Endothelial cell of umbilical vein (primary cell): ENCODE measurements around the gene PLCB4. TPM values are rescaled to one million over a fixed set of nuclear protein-coding genes. Genes with fewer than 3 reads are reported as not detected.

ENCODE experiments used
- BruUV-seq: library from RNA; stranded (reverse); fragments of 400-500 nt; replicated peaks from 2 replicates; lab custom pipeline; 2021; lab: Mats Ljungman, UMichigan
- CTCF ChIA-PET: fragments of 300-600, 350-600 bp; sonication (Branson Sonifier 250); formaldehyde crosslinking; loops from one replicate; lab custom pipeline; 2021; ENCODE audit warnings: antibody characterized with exemption, inconsistent platforms; lab: Charles Lee
- POLR2A ChIA-PET: fragments of 300-600, 350-600 bp; sonication (Branson Sonifier 250); formaldehyde crosslinking; loops from one replicate; lab custom pipeline; 2021; ENCODE audit warnings: antibody characterized with exemption, inconsistent platforms; lab: Charles Lee
- DNase-seq: peaks from one replicate; pipeline ENCODE4 v3.0.0-alpha.2; 2011; ENCODE audit warnings: low read depth, low spot score
- FAIRE-seq: peaks from 2 replicates; lab custom pipeline; 2011; peaks lifted over from hg19 to GRCh38; lab: Jason Lieb, UNC
- H2AFZ ChIP-seq: 2 replicates; pipeline ENCODE4 v1.6.0; 2012; ENCODE audit warnings: low read depth, low read length, control low read depth, inconsistent platforms
- H3K27ac ChIP-seq: 2 replicates; pipeline ENCODE4 v1.5.1; 2011; ENCODE audit warnings: low read depth, mild to moderate bottlenecking, control low read depth, low read length, moderate library complexity; ENCODE audit not compliant: insufficient read depth
- H3K27me3 ChIP-seq, 2 experiments: 2 replicates each; pipeline versions ENCODE4 v1.6.0 to v1.6.1; 2011; ENCODE audit warnings: low read length in 2 of 2, mixed read lengths in 1 of 2; ENCODE audit not compliant: control insufficient read depth in 2 of 2, insufficient read depth in 2 of 2
- H3K36me3 ChIP-seq, 2 experiments: 2 replicates in 1 of 2; 3 replicates in 1 of 2; pipeline ENCODE4 v1.5.1; 2011; ENCODE audit warnings: low read length in 2 of 2, mild to moderate bottlenecking in 1 of 2, moderate library complexity in 1 of 2; ENCODE audit not compliant: control insufficient read depth in 2 of 2, insufficient read depth in 2 of 2; ENCODE audit errors: extremely low read depth in 1 of 2
- H3K4me1 ChIP-seq: 3 replicates; pipeline ENCODE4 v1.5.1; 2011; ENCODE audit warnings: mild to moderate bottlenecking, low read length; ENCODE audit not compliant: control insufficient read depth, insufficient read depth; ENCODE audit errors: extremely low read depth
- H3K4me2 ChIP-seq: 2 replicates; pipeline ENCODE4 v1.6.1; 2011; ENCODE audit warnings: low read length, control low read depth, mixed read lengths; ENCODE audit not compliant: insufficient read depth
- H3K4me3 ChIP-seq, 3 experiments: fragments of 200-600 bp in 1 of 3; sonication (generic), shearing (Covaris generic) in 1 of 3; replicated peaks in 1 of 3; 2 replicates each; pipeline ENCODE4 v1.5.1; 2011 to 2016; ENCODE audit warnings: control low read depth in 3 of 3, low read length in 3 of 3, mild to moderate bottlenecking in 2 of 3, inconsistent platforms in 1 of 3, low read depth in 1 of 3, moderate library complexity in 1 of 3; ENCODE audit not compliant: insufficient read depth in 1 of 3
- H3K79me2 ChIP-seq: 2 replicates; pipeline ENCODE4 v1.6.0; 2012; ENCODE audit warnings: low read length, inconsistent platforms; ENCODE audit not compliant: control insufficient read depth, insufficient read depth
- H3K9ac ChIP-seq: replicated peaks from 2 replicates; pipeline ENCODE3; 2011; ENCODE audit warnings: low read length, control low read depth; ENCODE audit not compliant: insufficient read depth; ENCODE audit errors: extremely low read depth
- H3K9me1 ChIP-seq: replicated peaks from 3 replicates; pipeline ENCODE4 v1.6.0; 2011; ENCODE audit warnings: mild to moderate bottlenecking, low read length; ENCODE audit not compliant: control insufficient read depth, insufficient read depth; ENCODE audit errors: extremely low read depth
- H3K9me3 ChIP-seq: replicated peaks from 2 replicates; pipeline ENCODE4 v1.5.1; 2012; ENCODE audit warnings: low read length, inconsistent platforms; ENCODE audit not compliant: control insufficient read depth, insufficient read depth
- H4K20me1 ChIP-seq: replicated peaks from 2 replicates; pipeline ENCODE3; 2011; ENCODE audit warnings: mild to moderate bottlenecking, low read length; ENCODE audit not compliant: control insufficient read depth, insufficient read depth; ENCODE audit errors: extremely low read depth
- EZH2 ChIP-seq: IDR thresholded peaks from 2 replicates; pipeline ENCODE4 v1.6.1; 2012; ENCODE audit warnings: borderline replicate concordance, low read depth, mild to moderate bottlenecking, moderate library complexity, low read length, inconsistent platforms; ENCODE audit not compliant: severe bottlenecking
- FOS ChIP-seq: IDR thresholded peaks from 2 replicates; pipeline ENCODE4 v1.6.1; 2011; ENCODE audit warnings: mild to moderate bottlenecking, low read length, moderate library complexity, borderline replicate concordance; ENCODE audit not compliant: insufficient read depth
- GATA2 ChIP-seq: IDR thresholded peaks from 2 replicates; pipeline ENCODE4 v1.7.0; 2011; ENCODE audit warnings: low read depth, mild to moderate bottlenecking, moderate library complexity, mixed read lengths, low read length; ENCODE audit not compliant: insufficient read length, insufficient read depth
- JUN ChIP-seq: IDR thresholded peaks from 2 replicates; pipeline ENCODE4 v1.6.1; 2011; ENCODE audit warnings: borderline replicate concordance, low read depth; ENCODE audit not compliant: insufficient read length, insufficient read depth
- MYC ChIP-seq: IDR thresholded peaks from one replicate; pipeline ENCODE4 v1.6.1; 2011; ENCODE audit warnings: mild to moderate bottlenecking, low read depth, low read length
- POLR2A ChIP-seq: IDR thresholded peaks from 2 replicates; pipeline ENCODE4 v1.6.1; 2012; ENCODE audit warnings: low read depth, mild to moderate bottlenecking, control low read depth, low read length
- POLR2AphosphoS5 ChIP-seq: IDR thresholded peaks from 2 replicates; pipeline ENCODE4 v1.6.1; 2012; ENCODE audit warnings: low read depth, mild to moderate bottlenecking, control low read depth, low read length, moderate library complexity; ENCODE audit not compliant: insufficient read depth
- dilution Hi-C: fragments of 300-500 bp; cut with MboI; formaldehyde crosslinking; loops from one replicate; pipeline ENCODE4 v1.15.0; 2019; ENCODE audit warnings: low sequenced_read_pairs; ENCODE audit not compliant: extremely low pct_ligation_motif_present
- intact Hi-C: fragments of 100-400 bp; cut with micrococcal nuclease; formaldehyde crosslinking; loops from one replicate; pipeline ENCODE4 v1.10.0; 2022
- polyA plus RNA-seq, 4 experiments: library from polyadenylated mRNA; depleted of rRNA in 3 of 4; stranded (reverse) in 3 of 4; unstranded in 1 of 4; fragments of >200 nt; gene quantifications; 2 replicates each; pipeline versions ENCODE4 v1.2.1 to v1.2.3, GENCODE V29; 2011 to 2012; ENCODE audit warnings: missing spikeins in 1 of 4
- total RNA-seq: library from RNA; stranded (reverse); gene quantifications from 2 replicates; pipeline ENCODE4 v1.2.3, GENCODE V29; 2021
- TF ChIP-seq, protein P1 (sequence below), 2 donors: IDR thresholded peaks; 1 replicate in 1 of 2; 2 replicates in 1 of 2; pipeline ENCODE4 v1.5.1; 2011; ENCODE audit warnings: low read length in 2 of 2, mild to moderate bottlenecking in 2 of 2, moderate library complexity in 2 of 2, control low read depth in 1 of 2, inconsistent platforms in 1 of 2, low read depth in 1 of 2; ENCODE audit not compliant: insufficient read depth in 1 of 2; ENCODE audit errors: extremely low read depth in 1 of 2
- TF ChIP-seq, protein P2 (sequence below): IDR thresholded peaks from 2 replicates; pipeline ENCODE4 v1.6.1; 2011; ENCODE audit not compliant: insufficient read depth, insufficient read length

PLCB4 gene
- total and polyA plus RNA-seq, 2 donors (not counting 3 experiments of a cell fraction or from before 2014, with no cell fraction given): 0.37 to 1.7 TPM

DNA sequence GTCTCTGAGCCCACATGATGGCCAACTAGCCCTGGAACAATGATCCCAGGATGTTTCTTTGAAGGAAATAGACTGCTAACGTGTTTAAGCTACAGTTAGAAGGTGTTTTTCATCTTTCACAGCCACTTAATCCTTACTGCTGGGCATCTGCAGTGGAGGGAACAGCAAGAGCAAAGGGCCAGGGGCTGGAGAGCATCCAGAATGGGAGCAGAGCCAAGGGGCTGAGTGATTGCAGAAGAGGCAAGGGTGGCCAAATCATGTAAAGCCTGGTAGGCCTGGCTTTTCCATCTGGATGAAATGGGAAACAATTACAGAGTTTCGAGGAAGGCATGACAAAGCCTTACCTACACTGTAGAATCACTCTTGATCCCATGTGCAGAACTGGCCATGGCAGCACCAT, 426.8 kb downstream of the PLCB4 start:
- TF ChIP-seq EZH2 (no peak), GATA2 (no peak), MYC (no peak), JUN (no peak), FOS (no peak), POLR2AphosphoS5 (no peak), POLR2A (no peak)
- TF ChIP-seq, protein P1, sequence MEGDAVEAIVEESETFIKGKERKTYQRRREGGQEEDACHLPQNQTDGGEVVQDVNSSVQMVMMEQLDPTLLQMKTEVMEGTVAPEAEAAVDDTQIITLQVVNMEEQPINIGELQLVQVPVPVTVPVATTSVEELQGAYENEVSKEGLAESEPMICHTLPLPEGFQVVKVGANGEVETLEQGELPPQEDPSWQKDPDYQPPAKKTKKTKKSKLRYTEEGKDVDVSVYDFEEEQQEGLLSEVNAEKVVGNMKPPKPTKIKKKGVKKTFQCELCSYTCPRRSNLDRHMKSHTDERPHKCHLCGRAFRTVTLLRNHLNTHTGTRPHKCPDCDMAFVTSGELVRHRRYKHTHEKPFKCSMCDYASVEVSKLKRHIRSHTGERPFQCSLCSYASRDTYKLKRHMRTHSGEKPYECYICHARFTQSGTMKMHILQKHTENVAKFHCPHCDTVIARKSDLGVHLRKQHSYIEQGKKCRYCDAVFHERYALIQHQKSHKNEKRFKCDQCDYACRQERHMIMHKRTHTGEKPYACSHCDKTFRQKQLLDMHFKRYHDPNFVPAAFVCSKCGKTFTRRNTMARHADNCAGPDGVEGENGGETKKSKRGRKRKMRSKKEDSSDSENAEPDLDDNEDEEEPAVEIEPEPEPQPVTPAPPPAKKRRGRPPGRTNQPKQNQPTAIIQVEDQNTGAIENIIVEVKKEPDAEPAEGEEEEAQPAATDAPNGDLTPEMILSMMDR (IDR thresholded peaks at IDR 0.05; ENCODE audit: extremely low read depth in 1 of 2, insufficient read depth in 1 of 2, low read depth in 1 of 2, low read length in 2 of 2): no peak
- TF ChIP-seq, protein P2, sequence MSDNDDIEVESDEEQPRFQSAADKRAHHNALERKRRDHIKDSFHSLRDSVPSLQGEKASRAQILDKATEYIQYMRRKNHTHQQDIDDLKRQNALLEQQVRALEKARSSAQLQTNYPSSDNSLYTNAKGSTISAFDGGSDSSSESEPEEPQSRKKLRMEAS: no peak
- dilution Hi-C loops: no loop called here
- intact Hi-C loops: no loop called here
- no peak overlapping the region for H3K9ac ChIP-seq
- no TSS peak for BruUV-seq
- H4K20me1 ChIP-seq: no peaks in the 10 kb centered on the region
- H3K4me2 ChIP-seq: no peak overlapping the region
- no peak for FAIRE-seq
- H3K4me1 ChIP-seq: no peaks in the 10 kb centered on the region
- DNase-seq: no peak
- H3K4me3 ChIP-seq: no peak overlapping the region
- no peaks in the 10 kb centered on the region for H3K9me1 ChIP-seq
- H3K9me3 ChIP-seq: no peaks in the 10 kb centered on the region
- CTCF ChIA-PET: interaction anchor here (1.0 kb wide), 1 partner anchor 19 kb away, joined by 3 read pairs; the partner anchor contains the start of gene LAMP5
- POLR2A ChIA-PET: no interaction called here
- no peaks in the 10 kb centered on the region for H3K36me3 ChIP-seq
- H2AFZ ChIP-seq: no peak overlapping the region
- H3K27me3 ChIP-seq: peaks cover 0 to 2% of the 10 kb centered on the region in 2 experiments
- no peaks in the 10 kb centered on the region for H3K79me2 ChIP-seq
- no peak overlapping the region for H3K27ac ChIP-seq
